SHP77 treated with DMSO at 0.1 percent for 48 hours (cell line): ENCODE measurements around the gene FBH1.
"Not testable (repeated sequence)": the region's sequence is repeated elsewhere in the genome, so short reads cannot be mapped to it uniquely, and the experiment has no call there.

ENCODE experiments used
- DNase-seq: peaks from one replicate; lab custom pipeline; 2025; lab: John Stamatoyannopoulos, UW

The FBH1 gene

DNA sequence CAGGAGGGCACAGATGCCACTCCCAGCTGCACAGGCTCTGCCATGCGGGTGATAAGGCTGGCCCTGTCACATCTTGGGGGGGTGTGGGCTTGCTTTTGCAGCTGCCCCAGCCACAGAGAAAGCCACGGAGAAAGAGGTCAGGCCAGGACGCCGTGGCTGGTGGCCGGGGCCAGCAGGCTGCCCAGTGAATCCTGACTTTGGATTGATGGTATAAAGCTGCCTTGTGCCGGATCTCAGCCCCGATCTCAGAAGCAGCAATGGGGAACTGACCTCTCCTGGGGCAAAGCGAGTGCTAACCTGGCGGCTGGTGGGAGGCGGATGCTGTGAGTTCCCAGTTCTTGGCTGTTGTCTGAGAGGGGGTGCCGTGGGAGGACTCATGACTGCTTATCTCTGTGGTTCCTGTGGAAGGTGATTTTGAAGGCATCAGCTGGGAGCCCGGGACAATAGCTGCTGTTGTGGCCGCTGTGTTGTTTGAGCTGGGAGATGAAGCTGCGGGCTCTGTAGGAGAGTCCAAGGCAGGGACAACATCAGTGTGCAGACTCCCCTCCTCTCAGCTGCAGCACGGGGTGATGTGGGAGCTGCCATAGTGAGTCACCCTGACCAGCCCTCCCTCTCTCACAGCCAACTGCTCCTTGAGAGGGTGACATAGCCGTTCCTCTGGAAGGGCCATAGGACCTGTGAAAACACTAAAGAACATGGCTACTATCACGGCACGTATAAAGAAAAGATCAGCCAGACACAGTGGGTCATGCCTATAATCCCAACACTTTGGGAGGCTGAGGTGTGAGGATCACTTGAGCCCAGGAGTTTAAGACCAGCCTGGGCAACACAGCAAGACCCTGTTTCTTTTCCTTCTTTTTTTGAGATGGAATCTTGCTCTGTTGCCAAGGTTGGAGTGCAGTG lies 70.3 kb downstream of the FBH1 start:
- no peak for DNase-seq

DNA sequence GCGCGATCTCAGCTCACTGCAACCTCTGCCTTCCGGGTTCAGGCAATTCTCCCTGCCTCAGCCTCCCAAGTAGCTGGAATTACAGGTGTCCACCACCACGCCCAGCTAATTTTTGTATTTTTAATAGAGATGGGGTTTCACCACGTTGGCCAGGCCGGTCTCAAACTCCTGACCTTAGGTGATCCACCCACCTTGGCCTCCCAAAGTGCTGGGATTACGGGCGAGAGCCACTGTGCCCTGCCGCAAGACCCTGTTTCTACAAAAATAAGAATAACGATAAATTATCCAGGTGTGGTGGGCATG lies 70.9 kb downstream of the FBH1 start:
- not testable (repeated sequence) for DNase-seq

DNA sequence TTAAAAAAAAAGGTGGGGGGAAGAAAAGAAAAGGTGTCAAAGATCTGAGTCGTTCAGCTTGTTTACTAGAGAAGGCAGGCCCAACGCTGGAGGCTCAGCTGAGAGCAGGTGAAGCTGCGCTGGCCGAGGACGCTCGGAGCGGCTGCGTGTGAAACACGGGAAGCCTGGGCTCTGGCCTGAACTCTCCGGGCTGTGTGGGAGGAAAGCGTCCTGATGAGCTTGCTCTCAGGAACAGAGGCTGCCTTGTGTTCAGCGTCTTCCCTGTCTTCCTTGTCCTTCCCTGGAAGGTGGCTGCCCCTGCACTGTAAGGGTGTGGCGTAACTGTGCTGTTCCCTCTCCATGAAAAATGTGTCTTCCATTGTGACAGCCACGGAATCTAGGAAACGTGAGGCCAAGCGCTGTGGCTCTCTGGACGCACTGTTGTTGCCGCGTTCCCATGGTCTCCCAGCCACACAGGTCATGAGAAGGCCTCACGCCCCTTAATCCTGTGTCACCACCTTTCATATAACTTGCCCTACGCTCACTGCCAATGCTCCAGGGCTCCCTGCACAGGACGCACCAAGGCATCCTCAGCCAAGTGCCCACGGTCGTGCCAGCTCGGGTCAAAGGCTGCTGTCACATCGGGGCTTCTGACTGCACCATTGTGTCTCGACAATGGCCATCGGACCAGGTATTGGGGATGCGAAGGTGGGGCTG lies 71.5 kb downstream of the FBH1 start:
- DNase-seq, result no peak

DNA sequence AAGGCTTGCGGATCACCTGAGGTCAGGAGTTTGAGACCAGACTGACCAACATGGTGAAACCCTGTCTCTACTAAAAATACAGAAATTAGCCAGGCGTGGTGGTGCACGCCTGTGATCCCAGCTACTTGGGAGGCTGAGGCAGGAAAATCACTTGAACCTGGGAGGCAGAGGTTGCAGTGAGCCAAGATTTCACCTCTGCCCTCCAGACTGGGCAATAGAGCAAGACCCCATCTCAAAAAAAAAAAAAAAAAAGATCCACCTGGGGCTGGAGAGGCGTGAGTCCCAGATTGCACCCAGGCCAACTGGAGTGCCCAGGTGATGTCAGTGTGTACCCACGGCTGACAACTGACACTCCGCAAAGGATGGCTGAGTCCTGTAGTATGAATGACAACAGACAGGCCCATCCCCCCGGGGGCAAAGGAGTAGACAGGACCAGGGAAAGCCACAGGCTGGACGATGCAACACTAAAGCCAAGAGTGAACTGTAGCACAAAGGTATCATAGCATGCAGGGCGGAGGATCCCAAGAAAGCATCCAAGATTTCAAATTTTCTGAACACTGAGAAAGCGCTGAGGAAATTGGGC lies 72.4 kb downstream of the FBH1 start:
- not testable (repeated sequence) for DNase-seq

DNA sequence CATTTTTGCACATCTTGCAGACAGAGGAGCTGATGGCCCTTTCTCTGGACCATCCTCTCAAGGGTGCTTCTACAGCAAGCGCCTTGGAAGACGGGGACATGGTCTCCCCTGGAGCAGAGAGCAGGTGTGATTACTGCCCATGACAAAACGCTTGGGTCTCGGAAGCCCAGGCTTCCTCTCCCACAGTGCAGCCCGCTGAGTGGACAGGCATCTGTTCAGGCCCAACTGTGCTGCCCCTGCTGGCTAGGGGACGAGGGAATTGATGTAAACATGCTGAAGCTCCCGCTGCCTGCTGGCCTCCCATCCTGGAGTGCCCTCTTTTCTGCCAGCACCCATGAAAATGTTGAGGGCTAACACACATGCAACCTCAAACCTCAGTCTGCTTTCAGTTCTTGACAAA lies 73.0 kb downstream of the FBH1 start:
- no peak for DNase-seq

DNA sequence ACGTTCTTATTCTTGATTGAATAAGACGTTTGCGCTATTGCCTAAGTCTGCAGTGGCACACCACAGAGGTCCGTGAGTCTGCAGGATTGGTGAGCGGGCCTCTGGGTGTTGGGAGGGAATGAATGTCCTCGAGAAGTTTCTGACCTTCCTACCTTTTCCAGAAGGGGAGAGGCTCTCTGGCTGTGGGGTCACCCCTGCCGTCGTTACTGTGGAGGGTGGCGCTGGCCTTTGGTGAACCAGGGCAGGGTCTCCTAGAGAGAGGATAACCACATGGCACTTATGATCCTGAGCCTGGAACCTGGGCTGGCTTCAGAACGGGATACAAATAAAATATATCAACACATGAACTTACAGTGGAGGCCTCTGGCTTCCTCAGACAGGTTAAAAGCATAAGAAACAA lies 73.5 kb downstream of the FBH1 start:
- DNase-seq, result no peak

DNA sequence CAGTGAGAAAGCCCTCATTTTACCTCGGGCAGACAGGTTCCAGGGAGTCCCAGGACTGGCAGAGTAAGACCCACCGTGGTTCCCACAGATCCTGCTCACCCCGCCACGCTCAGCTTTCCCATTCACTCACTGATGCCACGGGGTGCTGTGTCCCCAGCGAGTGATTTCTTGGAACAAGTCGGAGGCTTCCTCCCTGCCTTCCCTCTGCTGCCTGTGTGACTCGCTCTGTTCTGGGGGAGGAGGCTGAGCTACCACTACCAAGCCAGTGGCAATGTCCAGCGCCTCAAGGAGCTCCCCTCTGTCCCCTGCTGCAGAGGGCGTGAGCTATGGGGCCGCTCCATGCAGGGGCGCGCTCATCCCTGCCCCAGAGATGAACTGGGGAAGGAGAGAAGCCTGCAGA lies 74.7 kb downstream of the FBH1 start:
- DNase-seq, result no peak

DNA sequence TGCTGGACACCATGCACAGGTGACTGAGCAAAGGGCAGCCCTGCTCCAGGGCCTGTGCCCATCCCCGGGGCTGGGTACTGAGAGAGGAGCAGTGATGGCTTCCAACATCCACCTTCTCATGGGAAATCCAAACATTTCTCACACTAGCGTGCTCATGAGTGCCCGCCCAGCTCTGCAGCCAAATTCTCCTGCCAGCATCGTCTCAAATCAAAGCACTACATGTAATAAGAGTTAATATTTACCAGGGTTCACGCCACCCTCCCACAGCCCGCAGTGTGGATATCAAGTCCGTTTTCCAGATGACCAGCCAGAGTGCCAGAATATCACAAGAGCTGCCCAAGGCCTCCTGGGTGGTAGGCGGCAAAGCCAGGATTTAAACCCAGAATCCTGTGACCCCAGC lies 75.2 kb downstream of the FBH1 start:
- DNase-seq, result no peak

DNA sequence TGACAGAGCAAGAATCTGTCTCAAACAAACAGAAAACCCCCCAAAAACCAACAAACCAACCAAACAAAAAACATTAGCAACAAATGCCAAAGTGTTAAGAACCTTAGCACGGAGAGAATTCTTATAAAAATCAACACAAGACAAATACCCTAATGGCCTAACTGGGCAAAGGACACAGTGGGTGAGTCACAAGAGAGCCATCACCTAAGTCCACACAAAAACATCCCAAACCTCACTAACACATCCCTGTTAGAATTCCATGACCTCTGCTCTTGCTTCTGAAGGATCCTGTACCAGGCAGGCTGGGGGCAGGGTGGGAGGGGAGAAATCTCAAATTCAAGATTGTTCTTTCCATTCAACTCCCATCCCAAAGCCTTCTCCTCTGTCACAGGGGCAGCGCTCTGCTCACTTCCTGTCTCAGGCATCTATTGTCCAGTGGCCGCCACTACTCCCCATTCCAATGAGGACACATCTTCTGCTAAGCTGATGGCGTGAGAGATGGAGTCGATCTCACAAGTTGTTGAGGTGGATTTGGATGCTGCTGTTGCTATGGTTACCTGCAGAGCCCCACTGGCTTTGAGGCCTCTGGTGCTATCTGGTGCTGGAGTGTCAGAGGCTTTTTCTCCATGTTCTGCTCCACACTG lies 78.1 kb downstream of the FBH1 start:
- no peak for DNase-seq

DNA sequence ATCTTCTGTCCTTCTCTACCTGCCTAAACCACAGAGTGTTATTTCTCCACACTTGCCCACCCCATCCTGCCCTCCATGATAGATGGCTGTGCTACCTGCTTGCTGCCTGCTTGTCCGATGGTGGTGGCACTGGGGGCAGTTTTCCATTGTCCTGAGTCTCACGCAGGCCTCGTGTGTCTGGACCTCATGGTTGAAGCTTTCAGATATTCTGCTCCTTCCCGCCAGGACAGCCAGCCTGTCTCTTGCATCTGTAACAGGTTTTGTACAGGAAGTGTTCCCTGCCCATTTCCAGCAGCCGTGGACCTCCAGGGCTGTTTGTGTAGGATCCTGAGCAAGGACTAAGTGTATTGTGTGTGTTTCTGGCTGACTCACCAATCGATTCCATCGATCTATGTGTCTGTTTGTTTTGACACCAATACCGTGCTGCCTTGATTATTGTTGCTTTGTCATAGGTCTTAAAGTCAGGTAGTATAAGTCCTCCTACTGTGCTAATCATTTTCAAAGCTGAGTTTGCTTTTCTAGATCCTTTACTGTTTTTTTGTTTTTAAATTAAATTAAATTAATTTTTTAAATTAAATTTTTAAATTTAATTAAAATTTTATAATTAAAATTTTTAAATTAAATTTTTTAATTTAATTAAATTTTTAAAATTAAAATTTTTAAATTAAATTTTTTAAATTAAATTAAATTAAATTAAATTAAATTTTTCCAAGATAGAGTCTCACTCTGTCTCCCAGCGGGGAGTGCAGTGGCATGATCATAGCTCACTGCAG lies 78.8 kb downstream of the FBH1 start:
- no peak for DNase-seq

DNA sequence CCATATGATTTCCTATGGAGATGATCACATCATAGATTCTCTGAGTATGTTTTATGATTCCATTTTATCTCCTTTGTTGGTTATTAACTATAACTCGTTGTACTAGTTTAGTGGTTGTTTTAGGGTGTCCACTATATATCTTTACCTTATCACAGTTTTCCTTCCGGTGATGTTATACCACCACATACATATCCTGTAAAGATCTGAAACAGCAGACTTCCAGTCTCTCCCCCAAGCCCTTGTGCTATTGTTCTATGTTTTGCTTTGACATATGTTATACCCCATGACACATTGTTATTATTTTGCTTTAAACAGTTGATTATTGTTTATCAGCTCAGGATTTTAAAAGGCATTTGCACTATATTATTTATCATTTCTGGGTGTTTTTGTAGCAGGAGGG lies 80.0 kb downstream of the FBH1 start:
- DNase-seq, result no peak

DNA sequence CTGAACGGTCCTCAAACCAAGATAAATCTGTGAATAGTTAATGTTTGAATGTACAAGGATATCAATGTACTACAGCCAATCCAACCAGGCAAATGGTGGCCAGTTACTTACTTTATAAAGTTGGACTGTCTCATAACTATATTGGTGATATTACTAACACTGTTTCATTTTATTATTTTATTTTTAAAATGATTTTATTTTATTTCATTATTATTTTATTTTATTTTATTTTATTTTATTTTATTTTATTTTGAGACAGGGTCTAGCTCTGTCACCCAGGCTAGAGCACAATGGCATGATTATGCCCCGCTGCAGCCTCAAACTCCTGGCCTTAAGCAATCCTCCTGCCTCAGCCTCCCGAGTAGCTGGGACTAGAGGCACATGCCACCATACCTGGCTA lies 80.5 kb downstream of the FBH1 start:
- no peak for DNase-seq

DNA sequence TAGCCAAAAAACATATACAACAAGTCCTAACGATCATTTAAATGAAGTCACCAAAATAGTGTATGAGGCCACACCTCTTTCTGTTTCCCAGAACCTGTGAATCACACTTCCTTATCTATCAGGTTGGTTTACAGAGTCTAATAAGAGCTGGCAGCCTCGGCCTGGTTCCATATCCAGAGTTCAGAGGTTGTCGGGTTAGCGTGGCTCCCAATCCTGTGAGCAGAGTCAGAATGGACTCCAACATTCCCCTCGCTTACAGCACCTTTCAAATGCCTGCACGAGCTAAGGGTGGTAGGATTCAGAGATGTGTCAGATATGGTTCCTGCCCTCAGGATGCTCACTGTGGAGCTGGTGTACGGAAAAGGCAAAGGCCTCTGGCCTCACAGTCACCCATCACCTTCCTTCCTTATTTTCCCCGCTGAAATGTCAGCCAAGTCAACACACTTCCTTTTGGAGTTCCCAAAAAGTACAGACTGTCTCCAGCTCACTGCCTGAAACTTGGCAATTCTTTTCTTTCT lies 81.3 kb downstream of the FBH1 start:
- DNase-seq, result no peak

DNA sequence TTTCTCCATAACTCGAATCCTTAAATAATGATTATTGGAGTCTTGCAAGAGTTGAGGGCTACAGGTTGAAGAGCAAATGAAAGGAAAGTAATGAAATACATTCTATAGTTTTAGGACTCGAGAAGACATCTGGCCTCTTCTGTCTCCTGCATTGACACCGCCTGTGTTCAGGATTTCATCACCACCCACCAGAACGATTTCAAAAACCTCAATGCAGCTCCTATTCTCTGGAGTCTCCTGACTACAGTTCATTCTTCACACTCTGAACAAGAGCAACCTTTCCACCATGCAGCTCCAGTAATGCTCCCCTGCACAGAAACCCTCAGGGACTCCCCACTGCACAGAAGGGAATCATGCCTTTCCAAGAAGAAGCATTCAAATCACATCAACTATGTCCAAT lies 81.8 kb downstream of the FBH1 start:
- DNase-seq, result no peak

DNA sequence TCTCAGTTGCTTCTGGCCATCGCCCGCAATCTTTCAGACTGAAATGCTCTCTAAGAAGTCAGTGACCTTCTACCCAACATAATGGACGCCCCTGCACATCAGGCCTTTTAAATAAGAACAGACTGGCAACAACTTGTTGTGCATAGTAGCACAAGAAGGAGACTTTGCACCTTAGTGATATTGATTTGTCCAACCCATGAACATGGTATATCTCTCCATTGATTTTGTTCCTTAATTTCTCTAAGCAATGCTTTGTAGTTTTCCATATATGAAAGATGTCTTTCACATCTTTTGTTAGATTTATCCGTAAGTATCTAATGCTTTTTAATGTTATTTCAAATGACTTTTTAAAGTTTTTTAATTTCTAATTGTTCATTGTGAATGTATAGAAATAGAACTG lies 83.0 kb downstream of the FBH1 start:
- DNase-seq, result no peak

DNA sequence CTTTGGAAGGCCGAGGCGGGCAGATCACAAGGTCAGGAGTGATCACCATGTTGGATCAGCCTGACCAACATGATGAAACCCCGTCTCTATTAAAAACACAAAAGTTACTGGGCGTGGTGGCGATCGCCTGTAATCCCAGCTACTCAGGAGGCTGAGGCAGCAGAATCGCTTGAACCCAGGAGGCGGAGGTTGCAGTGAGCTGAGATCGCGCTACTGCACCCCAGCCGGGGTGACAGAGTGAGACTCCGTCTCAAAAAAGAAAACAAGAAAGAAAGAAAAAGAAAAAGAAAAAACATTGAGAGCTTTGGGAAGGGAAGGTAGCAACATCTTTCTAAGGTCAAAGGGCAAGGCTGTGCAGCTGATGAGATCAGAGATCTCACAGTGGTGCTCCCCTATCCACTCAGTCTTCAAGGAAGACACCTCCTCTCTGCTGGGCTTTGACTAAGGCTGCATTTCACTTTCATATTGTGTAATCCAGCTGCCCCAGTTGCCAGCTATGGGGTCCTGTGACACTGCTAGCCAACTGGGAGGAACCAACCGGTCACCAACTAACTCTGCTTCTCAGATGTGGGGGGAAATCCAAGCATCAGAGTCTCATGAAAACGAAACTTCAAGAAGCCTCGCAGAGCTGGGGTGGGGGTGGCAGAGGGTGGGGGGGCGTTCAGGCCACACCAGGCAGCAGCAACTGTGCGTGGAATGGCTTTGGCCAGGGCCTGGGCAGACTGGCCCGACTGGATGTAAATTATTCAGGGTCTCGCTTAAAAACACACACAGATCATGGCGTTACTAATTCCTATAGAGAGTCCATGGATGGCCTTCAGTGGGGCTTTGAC lies 85.8 kb downstream of the FBH1 start:
- no peak for DNase-seq

DNA sequence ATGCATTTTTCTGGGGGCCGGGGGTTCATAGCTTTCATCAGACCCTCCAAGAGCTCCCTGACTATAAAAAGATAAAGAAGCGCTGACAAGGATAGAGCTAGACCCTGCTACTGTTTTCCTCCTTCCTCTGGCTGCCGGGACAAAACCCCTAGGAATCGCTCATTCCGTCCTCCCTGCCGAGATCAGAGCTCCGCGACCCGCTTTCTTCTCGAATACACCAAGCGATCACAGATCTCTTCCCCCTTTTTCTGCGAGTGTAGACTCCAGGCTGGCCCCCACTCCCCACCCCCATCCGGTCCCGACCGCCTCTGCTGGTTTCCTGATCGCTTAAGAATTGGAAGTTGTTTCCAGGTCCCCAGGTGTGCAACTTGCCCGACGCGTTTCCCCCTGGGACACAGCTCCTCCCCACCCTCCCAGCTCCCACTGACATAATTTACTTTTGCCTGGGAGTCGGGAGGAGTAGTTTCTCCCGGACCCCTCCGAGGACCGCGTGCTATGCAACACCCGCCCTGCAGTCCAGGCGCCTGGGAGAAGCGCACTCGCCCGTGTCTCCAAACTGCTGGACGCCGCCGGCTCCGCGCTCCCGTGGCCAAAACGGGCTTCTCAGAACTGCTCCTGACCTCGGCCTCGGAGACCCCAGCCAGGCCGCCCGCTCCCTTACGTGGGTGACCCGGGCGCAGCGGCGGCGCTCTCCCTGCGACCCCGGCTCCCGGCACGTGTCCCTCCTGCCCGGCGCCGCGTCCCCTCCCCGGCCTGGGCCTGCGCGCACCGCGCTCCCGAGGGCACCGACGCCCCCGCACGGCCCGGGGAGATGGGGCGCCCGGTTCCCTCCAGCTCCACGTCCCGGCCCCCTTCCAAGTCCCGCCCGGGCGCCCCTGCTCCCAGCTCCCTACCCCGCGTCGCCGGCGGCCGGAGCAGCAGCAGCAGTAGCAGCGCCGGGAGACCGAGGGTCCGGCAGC lies 86.7 kb downstream of the FBH1 start:
- no peak for DNase-seq

DNA sequence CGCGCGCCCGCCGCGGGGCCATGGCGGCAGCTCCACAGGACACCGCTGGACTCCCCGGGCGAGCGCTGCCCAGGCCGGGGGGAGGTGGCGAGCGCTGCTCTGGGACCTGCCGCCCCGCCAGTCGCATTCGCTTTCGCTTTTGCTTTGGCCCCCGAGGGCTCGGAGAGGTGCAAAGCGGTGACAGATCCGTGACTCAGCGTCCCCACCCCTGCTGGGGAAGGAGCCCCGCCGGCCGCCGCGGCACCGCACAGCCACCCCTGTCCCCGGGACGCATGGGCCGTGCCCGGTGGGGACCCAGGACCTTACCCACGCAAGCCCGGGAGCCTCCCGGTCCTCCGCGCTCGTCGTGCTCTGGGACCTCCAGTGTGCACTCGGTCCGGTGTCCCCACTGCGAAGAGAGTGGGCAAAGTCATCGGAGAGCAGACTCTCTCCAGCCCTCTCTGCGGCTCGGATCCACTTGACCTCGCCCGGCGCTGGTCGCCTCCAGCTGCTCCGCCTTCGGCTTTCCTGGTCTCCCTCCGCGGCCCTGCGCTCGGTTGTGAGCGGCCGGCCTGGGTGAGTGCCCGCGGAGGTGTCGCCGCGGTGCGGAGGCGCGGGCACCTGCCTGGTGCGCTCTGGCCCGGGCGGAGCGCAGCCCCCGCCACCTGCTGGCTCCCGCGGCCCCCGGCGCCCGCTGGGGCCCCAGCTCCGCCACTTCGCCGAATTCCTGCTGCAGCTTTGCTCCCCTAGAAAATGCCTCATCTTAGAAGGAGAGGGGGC lies 87.6 kb downstream of the FBH1 start, which contains the start of gene IL15RA:
Gene IL15RA, minus strand, starts transcription at position 73 of the 759 bp plus-strand sequence. Its CDS starts 51 bp downstream, at position 22.
- DNase-seq, result no peak

DNA sequence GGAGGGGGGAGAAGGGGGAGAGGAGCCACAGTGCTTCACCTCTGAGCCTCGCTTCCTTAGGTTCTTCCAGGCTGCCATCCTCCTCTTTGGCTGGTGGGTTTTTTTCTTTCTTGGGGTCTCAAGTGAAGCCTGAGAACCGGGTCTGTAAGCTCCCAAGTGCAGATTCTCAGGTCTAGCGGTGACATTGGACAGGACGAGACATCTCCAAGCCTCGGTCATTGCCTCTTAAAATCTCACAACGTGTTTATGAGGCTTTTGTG lies 88.1 kb downstream of the FBH1 start:
- DNase-seq, result no peak
